ENCODE data around the gene NEUROD2. TPM values are rescaled to one million over a fixed set of nuclear protein-coding genes. Genes with fewer than 3 reads are reported as not detected.

Gene NEUROD2
- total RNA-seq, 1 donor from 2014 or later: not detected

DNA sequence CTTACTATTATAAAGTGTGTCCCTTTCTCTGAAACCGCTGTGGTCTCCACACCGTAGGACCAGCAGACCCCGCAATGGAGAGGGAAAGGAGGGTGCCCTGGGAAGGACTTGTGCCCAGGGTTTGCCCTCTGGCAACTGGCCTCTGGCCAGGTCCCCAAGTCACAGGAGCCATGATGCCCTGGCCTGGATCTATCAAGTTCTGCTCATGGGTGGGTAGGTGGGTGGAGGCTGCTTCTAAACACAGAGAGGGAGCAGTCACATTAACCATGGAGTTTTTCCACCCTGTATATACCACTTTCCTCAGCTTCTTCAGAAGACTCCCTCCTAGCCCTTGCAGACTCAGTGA lies 9.4 kb upstream of the NEUROD2 start:
- TF ChIP-seq, protein P1, sequence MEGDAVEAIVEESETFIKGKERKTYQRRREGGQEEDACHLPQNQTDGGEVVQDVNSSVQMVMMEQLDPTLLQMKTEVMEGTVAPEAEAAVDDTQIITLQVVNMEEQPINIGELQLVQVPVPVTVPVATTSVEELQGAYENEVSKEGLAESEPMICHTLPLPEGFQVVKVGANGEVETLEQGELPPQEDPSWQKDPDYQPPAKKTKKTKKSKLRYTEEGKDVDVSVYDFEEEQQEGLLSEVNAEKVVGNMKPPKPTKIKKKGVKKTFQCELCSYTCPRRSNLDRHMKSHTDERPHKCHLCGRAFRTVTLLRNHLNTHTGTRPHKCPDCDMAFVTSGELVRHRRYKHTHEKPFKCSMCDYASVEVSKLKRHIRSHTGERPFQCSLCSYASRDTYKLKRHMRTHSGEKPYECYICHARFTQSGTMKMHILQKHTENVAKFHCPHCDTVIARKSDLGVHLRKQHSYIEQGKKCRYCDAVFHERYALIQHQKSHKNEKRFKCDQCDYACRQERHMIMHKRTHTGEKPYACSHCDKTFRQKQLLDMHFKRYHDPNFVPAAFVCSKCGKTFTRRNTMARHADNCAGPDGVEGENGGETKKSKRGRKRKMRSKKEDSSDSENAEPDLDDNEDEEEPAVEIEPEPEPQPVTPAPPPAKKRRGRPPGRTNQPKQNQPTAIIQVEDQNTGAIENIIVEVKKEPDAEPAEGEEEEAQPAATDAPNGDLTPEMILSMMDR (IDR thresholded peaks at IDR 0.05): no peak
- H3K36me3 ChIP-seq: no peaks in the 10 kb centered on the region
- H3K9me3 ChIP-seq: no peaks in the 10 kb centered on the region
- H3K4me3 ChIP-seq: peak overlapping the region; percentile 54
- ATAC-seq: no peak
- no peak for DNase-seq
- intact Hi-C loops (cut with DNase I): no loop called here
- peaks cover 14% of the 10 kb centered on the region for H3K4me1 ChIP-seq
- H3K27ac ChIP-seq: no peak overlapping the region
- H3K27me3 ChIP-seq (ENCODE audit: low read depth): peaks cover 3% of the 10 kb centered on the region

DNA sequence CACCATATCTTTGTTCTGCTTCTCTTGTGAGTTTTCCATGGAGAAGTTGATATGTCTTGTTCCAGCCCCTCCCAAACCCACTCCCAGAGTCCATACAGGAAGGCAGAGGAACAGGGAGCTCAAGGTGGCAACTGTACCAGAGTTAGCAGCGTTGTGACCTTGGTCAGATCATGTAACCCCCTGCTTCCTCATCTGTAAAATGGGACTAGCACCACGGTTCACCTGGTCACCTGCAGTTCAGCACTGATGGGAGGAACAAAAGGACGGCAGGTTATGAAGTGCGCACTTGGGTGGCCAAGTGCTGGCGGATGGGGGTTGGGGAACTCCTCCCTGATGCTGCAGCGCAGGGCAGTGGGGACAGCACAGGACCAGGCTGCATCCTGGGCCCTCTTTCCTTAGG lies 7.7 kb upstream of the NEUROD2 start:
- TF ChIP-seq, protein P1 (IDR thresholded peaks at IDR 0.05): no peak
- no peaks in the 10 kb centered on the region for H3K9me3 ChIP-seq
- no peaks in the 10 kb centered on the region for H3K36me3 ChIP-seq
- DNase-seq: no peak
- H3K4me3 ChIP-seq: no peak overlapping the region
- peaks cover 12% of the 10 kb centered on the region for H3K4me1 ChIP-seq
- intact Hi-C loops (cut with DNase I): no loop called here
- ATAC-seq: no peak
- H3K27me3 ChIP-seq (ENCODE audit: low read depth): peaks cover 5% of the 10 kb centered on the region
- no peak overlapping the region for H3K27ac ChIP-seq

DNA sequence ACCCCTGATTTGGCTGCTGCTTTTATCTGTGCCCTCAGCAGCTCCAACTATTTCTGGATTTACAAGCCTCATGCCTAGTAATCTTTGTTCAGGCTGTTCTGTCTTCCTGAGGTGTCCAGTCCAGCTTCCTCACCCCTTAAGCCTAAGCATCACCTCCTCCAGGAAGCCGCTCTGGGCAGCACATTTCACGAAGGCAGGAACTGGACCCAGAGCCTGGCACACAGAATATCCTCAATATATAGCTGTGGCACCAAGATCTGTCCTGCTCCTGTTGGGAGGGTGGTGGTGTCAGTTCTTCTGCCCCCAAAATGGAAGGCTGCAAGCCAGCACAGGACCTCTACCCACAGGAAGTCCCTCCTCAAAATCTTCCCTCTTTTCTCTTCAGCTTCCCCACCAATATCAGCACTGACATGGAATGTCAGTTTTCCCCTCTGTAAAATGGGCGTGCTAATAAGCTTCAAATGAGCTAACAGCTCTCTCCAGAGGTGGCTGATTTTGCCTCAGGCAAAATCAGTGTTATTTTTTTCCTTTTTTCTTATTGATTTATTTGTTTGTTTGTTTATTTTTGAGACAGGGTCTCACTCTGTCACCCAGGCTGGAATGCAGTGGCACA lies 6.9 kb upstream of the NEUROD2 start:
- H3K27me3 ChIP-seq (ENCODE audit: low read depth): peaks cover 12% of the 10 kb centered on the region
- TF ChIP-seq, protein P1 (IDR thresholded peaks at IDR 0.05): no peak

DNA sequence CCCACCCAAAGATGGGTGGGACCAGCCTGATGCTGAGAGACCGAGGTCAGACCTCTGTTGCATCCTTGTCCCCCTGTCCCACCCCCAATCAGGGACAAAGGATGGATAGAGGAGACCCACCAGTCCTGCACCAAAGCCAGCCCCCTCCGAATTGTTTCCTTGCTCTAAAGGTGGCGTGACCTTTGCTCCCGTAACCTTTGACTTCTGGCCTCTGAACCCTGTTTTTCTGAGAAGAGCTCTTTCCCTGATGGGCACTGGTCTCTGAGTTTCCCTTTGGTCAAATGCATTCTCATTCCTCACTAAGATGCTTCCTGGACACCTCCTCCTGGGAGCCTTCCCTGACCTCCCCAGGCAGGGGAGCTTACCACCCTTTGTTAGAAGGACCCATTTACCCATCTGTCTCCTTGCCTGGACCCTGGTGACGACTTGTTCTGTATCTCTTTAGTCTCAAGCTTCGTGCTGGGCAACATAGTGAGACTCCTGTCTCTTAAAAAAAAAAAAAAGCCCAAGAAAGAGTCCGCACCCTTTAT lies 5.3 kb upstream of the NEUROD2 start:
- Histone ChIP-seq H3K4me1 (peaks cover 6% of the 10 kb centered on the region), H3K4me3 (no peak overlapping the region), H3K36me3 (no peaks in the 10 kb centered on the region), H3K27me3 (ENCODE audit: low read depth) (peaks cover 26% of the 10 kb centered on the region), H3K27ac (no peak overlapping the region), H3K9me3 (no peaks in the 10 kb centered on the region)
- ATAC-seq: no peak
- DNase-seq: no peak
- TF ChIP-seq, protein P1 (IDR thresholded peaks at IDR 0.05): no peak
- intact Hi-C loops (cut with DNase I): no loop called here

More for the DNA sequence above, 6.9 kb upstream of the NEUROD2 start:
- DNase-seq: no peak
- intact Hi-C loops (cut with DNase I): no loop called here
- peaks cover 12% of the 10 kb centered on the region for H3K4me1 ChIP-seq
- no peaks in the 10 kb centered on the region for H3K36me3 ChIP-seq
- ATAC-seq: no peak
- H3K4me3 ChIP-seq: no peak overlapping the region
- H3K27ac ChIP-seq: no peak overlapping the region
- no peaks in the 10 kb centered on the region for H3K9me3 ChIP-seq

DNA sequence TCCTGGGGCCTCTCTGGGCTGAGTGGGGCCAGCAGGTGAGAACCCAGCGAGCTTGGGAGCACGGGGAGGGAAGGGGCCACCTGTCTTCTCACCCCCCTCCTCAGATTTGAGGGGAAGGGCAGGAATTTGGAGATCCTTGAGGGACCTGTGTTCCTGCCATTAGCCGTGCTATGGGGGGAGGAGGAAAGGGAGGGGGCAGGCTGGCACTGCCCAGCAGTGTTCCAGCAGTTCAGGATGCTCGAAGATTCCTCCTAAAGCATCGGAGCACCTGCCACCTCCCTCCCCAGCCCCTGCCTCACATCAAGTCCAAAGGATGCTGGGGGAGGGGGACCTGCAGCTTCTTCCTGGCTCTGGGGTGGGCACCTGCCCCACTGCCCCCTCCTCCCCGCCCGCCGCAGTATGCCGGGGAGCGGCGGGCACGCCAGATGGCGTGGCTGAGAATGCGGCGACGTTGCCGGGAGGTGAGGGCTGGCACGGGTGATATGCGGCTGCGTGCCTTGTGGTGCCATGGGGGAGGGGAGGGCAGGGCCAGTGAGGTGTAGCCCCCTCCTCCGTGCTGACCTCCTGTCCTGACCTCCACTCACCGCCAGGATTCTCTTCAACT lies 4.7 kb upstream of the NEUROD2 start:
- Histone ChIP-seq H3K9me3 (no peaks in the 10 kb centered on the region), H3K27me3 (ENCODE audit: low read depth) (peaks cover 32% of the 10 kb centered on the region), H3K4me1 (peaks cover 8% of the 10 kb centered on the region), H3K4me3 (no peak overlapping the region), H3K27ac (no peak overlapping the region), H3K36me3 (no peaks in the 10 kb centered on the region)
- intact Hi-C loops (cut with DNase I): no loop called here
- no peak for ATAC-seq
- DNase-seq: no peak
- TF ChIP-seq, protein P1 (IDR thresholded peaks at IDR 0.05): no peak

Data from lower lobe of right lung (tissue), 2 donors.